GM13976 (cell line): Measurements from ENCODE around the gene CC2D2B.

Source experiments
- DNase-seq: peaks from one replicate; pipeline ENCODE4 v3.0.0; 2012; ENCODE audit warnings: low spot score
- in situ Hi-C: fragments of 300-500 bp; cut with MboI; formaldehyde crosslinking; loops from one replicate; pipeline ENCODE4 v1.12.0; 2022; ENCODE audit warnings: low sequenced_read_pairs, mixed read lengths, inconsistent platforms; ENCODE audit not compliant: unreplicated experiment
- TF ChIP-seq, protein P1 (sequence below): IDR thresholded peaks from 2 replicates; pipeline ENCODE4 v1.5.1; 2012; ENCODE audit warnings: borderline replicate concordance, mild to moderate bottlenecking; ENCODE audit not compliant: insufficient read depth; ENCODE audit errors: extremely low read depth, missing control alignments, control extremely low read depth

The CC2D2B gene

DNA sequence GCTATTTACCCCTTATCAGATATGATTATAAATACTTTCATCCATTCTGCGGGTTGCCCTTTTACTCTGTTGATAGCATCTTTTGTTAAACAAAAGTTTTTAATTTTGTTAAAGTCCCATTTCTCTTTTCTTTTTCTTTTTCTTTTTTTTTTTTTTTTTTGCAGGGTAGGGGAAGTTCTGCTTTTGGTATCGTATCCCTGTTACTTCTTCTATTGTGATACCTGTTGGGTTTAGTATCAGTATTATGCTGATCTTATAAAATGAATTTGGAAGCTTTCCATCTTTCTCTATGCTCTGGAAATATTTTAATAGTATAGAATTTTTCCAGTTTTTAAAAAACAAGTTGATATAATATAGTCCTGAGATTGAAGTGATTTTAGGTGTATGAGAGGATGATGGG is 141.6 kb downstream of the CC2D2B start:
- in situ Hi-C loops = no loop called here
- TF ChIP-seq, protein P1, sequence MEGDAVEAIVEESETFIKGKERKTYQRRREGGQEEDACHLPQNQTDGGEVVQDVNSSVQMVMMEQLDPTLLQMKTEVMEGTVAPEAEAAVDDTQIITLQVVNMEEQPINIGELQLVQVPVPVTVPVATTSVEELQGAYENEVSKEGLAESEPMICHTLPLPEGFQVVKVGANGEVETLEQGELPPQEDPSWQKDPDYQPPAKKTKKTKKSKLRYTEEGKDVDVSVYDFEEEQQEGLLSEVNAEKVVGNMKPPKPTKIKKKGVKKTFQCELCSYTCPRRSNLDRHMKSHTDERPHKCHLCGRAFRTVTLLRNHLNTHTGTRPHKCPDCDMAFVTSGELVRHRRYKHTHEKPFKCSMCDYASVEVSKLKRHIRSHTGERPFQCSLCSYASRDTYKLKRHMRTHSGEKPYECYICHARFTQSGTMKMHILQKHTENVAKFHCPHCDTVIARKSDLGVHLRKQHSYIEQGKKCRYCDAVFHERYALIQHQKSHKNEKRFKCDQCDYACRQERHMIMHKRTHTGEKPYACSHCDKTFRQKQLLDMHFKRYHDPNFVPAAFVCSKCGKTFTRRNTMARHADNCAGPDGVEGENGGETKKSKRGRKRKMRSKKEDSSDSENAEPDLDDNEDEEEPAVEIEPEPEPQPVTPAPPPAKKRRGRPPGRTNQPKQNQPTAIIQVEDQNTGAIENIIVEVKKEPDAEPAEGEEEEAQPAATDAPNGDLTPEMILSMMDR = no peak
- DNase-seq = no peak

DNA sequence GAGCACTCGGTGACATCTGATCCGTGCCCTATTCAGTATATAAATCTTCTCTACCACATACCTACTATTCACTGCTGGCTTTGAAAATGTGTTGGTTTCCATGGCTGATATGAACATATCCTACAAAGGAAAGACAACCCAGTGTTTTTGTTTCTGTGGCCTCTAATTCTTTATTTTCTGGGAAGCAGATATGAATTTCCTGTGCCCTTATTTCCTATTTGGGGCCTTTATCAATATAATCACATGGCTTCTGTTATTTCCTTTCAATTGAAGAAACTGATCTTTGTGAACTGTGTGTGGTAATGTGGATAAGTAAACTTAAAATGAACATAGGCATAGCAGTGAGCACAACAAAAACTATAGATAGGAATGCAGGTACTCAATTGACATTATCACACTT is 146.2 kb downstream of the CC2D2B start:
- no peak for DNase-seq
- in situ Hi-C loops = no loop called here
- TF ChIP-seq, protein P1 = no peak

DNA sequence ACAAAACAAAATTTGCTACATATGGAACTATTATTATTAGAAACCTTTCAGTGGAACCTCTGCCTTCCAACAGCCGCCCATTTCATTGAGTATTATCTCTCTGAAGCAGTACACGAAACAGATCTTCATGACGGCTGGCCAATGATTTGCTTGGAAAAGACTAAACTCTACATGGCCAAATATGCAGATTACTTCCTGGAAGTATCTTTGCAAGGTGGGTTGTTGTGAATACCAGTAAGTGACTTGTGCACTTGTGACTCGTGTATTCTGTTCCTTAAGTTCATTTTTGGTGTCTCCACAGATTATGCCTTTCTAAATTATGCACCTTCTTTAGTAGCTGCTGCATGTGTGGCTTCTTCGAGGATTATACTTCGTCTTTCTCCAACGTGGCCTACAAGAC is 149.0 kb downstream of the CC2D2B start:
- TF ChIP-seq, protein P1 = no peak
- in situ Hi-C loops = no loop called here
- DNase-seq = no peak

DNA sequence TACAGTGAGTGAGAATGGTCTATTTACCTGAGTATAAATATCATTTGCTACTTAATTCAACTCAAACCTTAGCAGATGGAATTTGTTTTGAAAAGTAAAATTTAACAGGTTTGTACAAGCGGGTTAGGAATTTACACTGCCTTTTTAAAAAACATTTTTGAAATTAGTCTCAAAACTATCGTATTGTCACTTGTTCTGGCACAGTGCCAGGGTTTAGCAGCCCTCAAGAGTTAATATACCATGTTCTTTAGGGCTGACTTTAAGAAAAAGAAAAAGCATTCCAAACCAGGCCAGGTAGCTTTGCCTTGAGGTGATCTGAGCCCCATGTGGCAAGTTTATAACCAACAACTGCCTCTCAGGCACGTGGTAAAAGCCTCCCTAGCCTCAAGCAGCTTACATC is 153.5 kb downstream of the CC2D2B start:
- in situ Hi-C loops = no loop called here
- TF ChIP-seq, protein P1 = no peak
- no peak for DNase-seq

DNA sequence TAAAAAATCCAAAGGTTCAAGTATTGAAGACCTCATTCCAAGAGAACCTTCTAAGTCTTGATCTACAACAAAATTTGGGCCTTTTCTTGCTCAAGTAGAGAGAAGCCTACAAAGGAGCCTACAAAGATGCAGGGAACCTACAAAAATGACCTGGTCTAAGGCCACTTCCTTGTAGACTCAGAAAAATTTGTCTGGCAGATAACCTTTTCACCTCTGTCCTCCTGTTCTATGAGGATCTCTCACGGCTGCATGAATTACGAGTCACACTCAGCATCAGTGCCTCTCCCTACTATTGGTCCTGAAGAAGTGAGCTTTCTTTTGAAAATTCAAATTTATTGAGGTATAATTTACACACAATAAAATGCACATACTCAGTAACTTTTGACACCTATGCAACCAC is 164.9 kb downstream of the CC2D2B start:
- in situ Hi-C loops = no loop called here
- TF ChIP-seq, protein P1 = no peak
- no peak for DNase-seq

DNA sequence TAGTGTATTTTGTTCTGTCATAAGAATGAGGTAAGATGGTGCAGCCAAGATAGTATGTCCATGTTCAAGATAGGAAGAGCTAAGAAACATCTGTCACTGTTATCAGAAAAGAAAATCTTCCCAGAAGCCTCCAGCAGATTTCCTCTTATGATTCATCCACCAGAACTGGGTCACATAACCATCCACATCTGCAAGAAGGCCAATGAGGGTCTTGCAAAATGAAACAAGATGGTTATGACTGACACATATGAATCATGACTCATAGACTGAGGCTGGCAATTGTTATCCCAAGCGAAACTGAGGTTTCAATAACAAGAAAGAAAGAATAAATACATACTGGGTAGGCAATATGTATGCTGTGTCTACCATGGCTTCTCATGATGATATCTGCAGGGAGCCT is 165.9 kb downstream of the CC2D2B start:
- in situ Hi-C loops = no loop called here
- TF ChIP-seq, protein P1 = no peak
- no peak for DNase-seq

DNA sequence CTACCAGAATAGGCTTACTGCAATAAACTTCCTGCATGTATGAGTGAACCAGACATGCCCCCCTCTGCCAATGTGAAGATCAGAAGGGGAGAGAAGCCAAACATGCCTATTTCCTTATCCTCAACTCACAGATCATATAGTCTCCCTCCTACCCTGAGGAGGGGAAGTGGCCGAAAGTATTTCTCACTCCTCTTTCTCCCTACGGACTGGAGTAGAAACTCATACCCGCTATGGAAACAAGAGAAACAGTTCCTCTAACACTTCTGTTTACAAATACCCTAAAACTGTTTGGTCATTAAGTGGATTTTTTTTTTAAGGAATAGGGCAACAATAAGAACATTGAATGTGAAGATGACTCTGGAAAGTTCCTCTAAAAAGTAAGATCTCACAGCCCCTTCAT is 167.0 kb downstream of the CC2D2B start:
- in situ Hi-C loops = no loop called here
- DNase-seq = no peak
- TF ChIP-seq, protein P1 = no peak
